ENCODE results near the gene AGO1.

The AGO1 gene

DNA sequence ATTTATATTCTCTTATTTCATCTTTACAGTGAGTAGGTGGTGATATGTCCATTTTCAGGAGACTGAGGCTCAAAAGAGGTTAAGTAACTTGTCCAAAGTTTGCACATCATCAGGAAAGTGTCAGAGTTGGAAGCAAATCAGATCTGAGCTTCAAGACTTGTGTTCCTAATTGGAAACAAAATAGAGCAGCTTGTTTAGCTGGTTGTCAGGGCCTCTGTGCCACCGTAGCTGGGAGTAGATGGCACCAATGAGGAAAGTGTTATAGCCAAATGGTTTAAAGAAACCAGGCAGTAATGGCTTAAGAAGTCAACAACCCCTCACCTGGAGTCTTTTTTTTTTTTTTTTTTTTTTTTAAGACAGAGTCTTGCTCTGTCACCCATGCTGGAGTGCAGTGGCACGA lies 19.7 kb downstream of the AGO1 start:
- in situ Hi-C loops (cut with HindIII; ENCODE audit: low sequenced_read_pairs) = no loop called here

GRCh38 chr1:35914717-35915116 lies 31.7 kb downstream of the AGO1 start:
- in situ Hi-C loops (cut with HindIII; ENCODE audit: low sequenced_read_pairs) = no loop called here

- in situ Hi-C loops (cut with HindIII; ENCODE audit: low sequenced_read_pairs) = no loop called here
These were observed 32.7 kb downstream of the AGO1 start for GRCh38 chr1:35915693-35916092.

DNA sequence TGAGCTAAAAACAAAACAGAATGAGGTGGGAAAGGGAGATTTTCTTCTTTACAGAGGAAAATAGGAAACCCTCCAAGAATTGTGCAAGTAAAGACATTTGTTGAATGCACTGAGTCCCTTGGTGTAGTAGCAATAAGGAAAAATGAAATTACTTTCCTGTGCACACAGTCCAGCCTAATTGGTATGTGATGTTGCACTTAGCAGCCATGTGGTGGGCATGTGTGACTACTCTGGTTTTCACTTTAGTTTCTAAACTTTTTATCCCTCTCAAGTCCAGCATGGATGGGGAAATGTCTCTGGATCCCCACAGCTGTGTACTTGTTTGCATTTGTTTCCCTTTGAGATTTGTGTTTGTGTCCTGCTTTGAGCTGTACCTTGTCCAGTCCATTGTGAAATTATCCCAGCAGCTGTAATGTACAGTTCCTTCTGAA lies 40.8 kb downstream of the AGO1 start:
- in situ Hi-C loops (cut with HindIII; ENCODE audit: low sequenced_read_pairs) = loop anchor here (5.0 kb wide), 1 partner anchor 37 kb away; no protein-coding TSS in a partner anchor

- in situ Hi-C loops (cut with HindIII; ENCODE audit: low sequenced_read_pairs) = loop anchor here (5.0 kb wide), 1 partner anchor 38 kb away; no protein-coding TSS in a partner anchor
These were observed 41.8 kb downstream of the AGO1 start for GRCh38 chr1:35924838-35925237.

DNA sequence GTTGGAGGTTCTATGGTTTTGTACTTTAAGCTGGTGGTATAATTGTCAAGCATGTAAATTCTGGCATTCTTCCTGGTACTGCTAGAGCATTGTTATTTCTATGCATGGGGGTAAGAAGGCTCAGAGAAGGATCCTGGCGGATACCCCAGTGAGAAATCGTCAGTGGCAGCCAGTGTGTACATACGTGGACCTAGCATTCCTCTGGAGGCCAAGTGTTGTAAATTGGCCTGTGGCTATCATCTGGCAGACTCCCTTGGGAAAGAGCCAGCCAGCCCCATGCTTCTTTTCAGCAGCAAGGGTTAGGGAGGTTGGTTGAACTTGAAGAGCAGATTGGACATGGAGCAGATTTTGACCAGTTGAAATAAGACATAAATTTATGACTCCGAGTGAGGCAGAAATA lies 42.7 kb downstream of the AGO1 start:
- in situ Hi-C loops (cut with HindIII; ENCODE audit: low sequenced_read_pairs) = no loop called here

DNA sequence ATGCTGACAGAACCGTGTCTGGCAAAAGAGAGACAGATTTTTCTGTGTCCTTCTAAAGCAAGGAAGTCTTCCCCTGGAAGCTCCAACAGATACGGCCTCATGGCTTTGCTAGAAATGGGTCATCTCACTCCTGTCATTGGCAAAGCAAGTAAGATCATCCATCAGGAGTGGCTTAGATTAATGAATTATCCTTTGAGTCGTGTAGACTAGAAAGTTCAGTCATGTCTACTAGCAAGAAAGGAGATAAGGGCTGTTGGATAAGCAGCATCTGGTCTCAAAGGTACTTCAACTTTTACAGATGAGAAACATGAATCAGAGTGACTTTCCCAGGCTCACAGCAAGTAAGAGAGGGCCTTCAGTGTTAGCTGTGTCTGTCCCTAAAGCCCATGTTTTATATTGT lies 44.5 kb downstream of the AGO1 start:
- in situ Hi-C loops (cut with HindIII; ENCODE audit: low sequenced_read_pairs) = no loop called here

- in situ Hi-C loops (cut with HindIII; ENCODE audit: low sequenced_read_pairs) = no loop called here
These were observed 47.0 kb downstream of the AGO1 start for GRCh38 chr1:35929730-35930592.

DNA sequence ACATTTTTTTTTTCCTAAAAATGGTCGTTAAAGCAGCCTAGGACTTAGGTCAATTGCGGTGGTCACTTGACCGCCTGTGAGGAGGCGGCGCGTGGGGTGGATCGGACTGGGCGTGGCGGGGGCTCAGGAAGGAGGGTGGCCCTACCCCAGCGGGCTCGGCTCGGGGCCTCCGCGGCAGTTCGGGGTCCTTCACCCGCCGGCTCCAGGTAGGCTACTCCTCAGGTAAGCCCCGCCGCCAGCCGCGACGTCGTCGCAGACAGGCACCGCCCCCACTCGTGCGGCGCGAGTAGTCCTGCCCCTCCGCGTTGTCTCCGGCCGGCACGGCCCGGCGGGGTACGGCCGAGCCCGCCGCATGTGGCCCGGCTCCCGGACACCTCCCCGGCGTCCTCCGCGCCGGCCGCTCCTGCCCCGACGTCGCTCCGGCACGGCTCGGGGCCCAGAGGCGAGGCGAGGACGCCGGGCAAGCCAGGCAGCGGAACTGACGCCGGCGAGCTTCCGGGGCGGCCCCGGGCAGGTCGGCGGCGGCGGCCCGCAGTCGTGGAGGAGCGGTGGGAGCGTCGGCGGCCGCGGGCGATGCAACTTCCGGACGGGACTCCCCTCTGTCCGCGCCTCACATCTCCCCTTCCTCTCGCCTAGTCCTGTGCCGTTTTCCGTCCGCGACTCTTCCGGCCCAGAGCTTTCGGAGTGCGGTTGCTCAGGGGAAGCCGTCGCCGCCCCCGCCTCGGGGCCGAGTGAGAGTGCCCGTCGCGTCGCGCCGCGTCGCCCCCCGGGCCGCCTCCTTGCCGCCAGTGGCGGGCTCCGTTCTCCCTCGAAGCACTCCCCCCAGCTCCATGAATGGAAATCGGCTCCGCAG lies 47.8 kb downstream of the AGO1 start, which contains the start of gene AGO3:
AGO3 (plus strand) TSS at position 513 of the 853 bp plus-strand sequence; CDS start at position 835, 322 bp downstream.
- in situ Hi-C loops (cut with HindIII; ENCODE audit: low sequenced_read_pairs) = no loop called here

GRCh38 chr1:35931446-35932157 lies 48.6 kb downstream of the AGO1 start:
- in situ Hi-C loops (cut with HindIII; ENCODE audit: low sequenced_read_pairs) = no loop called here

DNA sequence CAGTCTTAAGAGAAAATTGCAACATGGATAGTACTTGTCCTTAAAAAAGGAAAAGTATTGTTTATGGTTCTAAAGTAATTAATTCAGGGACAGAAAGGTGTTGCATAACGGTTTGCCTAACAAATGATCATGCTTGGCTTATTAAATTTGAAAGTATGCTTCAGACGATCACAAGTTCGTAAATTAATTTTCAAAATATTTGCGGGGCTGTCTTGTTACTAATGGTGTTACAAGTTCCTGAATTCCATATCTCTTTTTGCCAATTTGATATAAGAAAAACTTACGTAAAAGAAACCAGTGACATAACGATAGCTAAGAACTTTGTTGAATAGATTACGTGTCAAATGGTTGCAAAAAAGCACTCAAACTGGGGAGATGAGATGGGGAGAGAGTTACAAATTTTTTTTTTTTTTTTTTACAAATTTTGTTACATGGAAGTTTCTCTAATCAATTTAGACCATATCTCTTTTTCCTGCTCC lies 49.2 kb downstream of the AGO1 start:
- in situ Hi-C loops (cut with HindIII; ENCODE audit: low sequenced_read_pairs) = no loop called here

GRCh38 chr1:35932941-35933340 lies 49.9 kb downstream of the AGO1 start:
- in situ Hi-C loops (cut with HindIII; ENCODE audit: low sequenced_read_pairs) = no loop called here

GRCh38 chr1:35935442-35936388 lies 52.7 kb downstream of the AGO1 start:
- in situ Hi-C loops (cut with HindIII; ENCODE audit: low sequenced_read_pairs) = loop anchor here (5.0 kb wide), 1 partner anchor 103 kb away; no protein-coding TSS in a partner anchor

GRCh38 chr1:35936838-35937237 lies 53.8 kb downstream of the AGO1 start:
- in situ Hi-C loops (cut with HindIII; ENCODE audit: low sequenced_read_pairs) = loop anchor here (5.0 kb wide), 1 partner anchor 105 kb away; no protein-coding TSS in a partner anchor

DNA sequence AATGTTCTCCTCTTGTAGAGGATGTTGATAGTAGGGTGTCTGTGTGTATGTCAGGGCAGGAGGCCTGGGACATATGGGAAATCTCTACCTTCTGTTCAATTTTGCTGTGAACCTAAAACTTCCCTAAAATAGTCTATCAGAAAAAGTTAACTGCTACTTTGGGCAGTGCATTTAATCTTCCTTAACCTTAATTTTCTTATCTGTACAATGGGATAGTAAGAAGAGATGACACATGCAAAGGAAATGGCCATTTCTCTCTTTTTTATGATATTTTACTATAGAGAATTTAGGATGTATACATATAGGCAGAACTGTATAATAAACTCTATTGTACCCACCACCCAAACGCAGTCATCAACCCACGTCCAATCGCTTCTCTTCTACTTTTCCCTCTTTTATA lies 56.5 kb downstream of the AGO1 start:
- in situ Hi-C loops (cut with HindIII; ENCODE audit: low sequenced_read_pairs) = loop anchor here (5.0 kb wide), 1 partner anchor 107 kb away; no protein-coding TSS in a partner anchor

DNA sequence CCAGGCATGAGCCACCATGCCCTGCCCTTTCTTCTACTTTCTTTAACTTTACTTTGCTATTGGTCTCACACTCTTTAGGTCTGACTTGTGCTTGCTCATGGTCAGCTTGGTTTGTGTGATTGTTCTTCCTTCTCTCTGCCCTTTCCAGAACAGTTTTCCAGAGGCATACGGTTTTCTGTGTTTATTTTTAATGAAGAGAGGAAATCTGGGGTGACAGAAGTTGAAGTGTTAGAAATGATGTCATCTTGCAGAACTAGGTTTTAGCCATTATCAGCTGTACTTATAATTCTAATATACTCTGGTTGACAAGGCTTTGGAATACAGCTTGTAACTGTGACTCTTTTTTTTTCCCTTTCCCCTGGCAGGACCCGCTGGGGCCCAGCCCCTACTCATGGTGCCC lies 62.3 kb downstream of the AGO1 start:
- in situ Hi-C loops (cut with HindIII; ENCODE audit: low sequenced_read_pairs) = no loop called here

DNA sequence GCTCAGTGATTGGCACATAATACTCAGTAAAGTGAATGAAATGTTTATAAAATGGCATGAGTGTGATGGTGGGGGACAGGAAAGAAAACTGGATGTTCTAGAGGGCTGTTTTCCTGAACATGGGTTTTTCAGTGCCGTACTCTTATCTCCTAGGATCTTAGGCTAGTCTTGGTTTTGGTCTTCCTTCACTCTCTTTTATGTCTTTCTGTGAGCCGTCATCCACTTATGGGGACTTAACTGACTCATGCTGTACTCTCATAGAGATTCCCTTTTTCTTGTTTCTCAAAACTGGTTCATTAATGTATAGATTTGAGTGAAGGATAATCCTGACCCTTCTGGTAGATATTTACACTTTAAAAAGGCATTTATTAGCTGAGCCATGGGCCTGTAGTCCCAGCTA lies 64.5 kb downstream of the AGO1 start:
- in situ Hi-C loops (cut with HindIII; ENCODE audit: low sequenced_read_pairs) = no loop called here

DNA sequence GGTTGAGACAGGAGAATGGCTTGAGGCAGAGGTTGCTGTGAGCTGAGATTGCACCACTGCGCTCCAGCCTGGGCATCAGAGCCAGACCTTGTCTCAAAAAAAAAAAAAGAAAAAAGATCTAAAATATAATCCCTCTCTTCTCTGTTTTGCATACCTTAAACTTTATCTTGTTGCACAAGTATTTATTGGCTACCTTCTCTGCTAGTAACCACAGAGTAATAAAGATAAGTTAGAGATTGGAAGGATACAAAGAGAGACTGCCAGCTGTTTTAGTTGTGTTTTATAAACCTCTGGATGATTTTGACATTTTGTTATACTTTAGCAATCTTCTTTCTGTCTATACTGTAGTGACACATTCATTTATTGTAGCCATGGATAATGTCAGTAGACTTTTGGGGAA lies 75.5 kb downstream of the AGO1 start:
- in situ Hi-C loops (cut with HindIII; ENCODE audit: low sequenced_read_pairs) = no loop called here

GRCh38 chr1:35959304-35959703 lies 76.3 kb downstream of the AGO1 start:
- in situ Hi-C loops (cut with HindIII; ENCODE audit: low sequenced_read_pairs) = no loop called here

- in situ Hi-C loops (cut with HindIII; ENCODE audit: low sequenced_read_pairs) = no loop called here
These were observed 79.9 kb downstream of the AGO1 start for GRCh38 chr1:35962952-35963351.

Data from endothelial cell of hepatic sinusoid (primary cell).